Right renal cortex interstitium (tissue), 3 donors: ENCODE results near the gene THOC6. TPM values are rescaled to one million over a fixed set of nuclear protein-coding genes. Genes with fewer than 3 reads are reported as not detected.
A peak's percentile ranks its signal among the peaks of the same experiment; 100 is the strongest.
"Not testable (repeated sequence)": the region's sequence is repeated elsewhere in the genome, so short reads cannot be mapped to it uniquely, and the experiment has no call there.

Source experiments
- DNase-seq, 3 donors: peaks; one replicate each; pipeline ENCODE4 v3.0.0-alpha.2; 2013; ENCODE audit warnings: low read depth in 3 of 3, low spot score in 2 of 3
- polyA plus RNA-seq, 3 donors: library from polyadenylated mRNA; unstranded; fragments of 120-200 nt; gene quantifications; one replicate each; pipeline ENCODE4 v1.2.1, GENCODE V29; 2013; ENCODE audit not compliant: insufficient read length in 3 of 3

The THOC6 gene
- polyA plus RNA-seq, 3 donors: 27.9 to 33.3 (median 29.9) TPM

- not testable (repeated sequence) for DNase-seq
These were observed 28.9 kb downstream of the THOC6 start for GRCh38 chr16:3052571-3053329.

- DNase-seq: not testable (repeated sequence)
These were observed 29.5 kb downstream of the THOC6 start for GRCh38 chr16:3053330-3053710.

- DNase-seq: no peak
These were observed 31.3 kb downstream of the THOC6 start for GRCh38 chr16:3054965-3055733.

DNA sequence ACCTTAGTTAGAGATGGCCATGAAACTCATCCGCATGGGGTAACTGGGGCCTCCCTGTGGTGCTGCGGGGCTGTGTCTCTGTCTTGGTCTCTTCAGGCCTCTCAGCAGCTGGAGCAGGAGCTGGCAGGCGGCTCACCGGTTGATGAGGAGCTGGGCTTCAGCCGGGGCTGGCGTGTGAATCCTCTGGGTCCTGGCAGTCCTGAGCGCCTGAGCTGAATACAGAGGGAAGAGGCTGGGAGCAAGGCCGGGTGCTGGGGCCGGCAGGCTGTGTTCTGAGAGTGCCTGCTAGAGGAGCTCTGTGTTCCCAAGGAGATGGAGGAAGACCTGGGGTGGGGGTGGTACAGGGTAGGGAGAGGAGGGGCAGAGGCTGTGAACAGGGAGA lies 31.9 kb downstream of the THOC6 start:
- not testable (repeated sequence) for DNase-seq

DNA sequence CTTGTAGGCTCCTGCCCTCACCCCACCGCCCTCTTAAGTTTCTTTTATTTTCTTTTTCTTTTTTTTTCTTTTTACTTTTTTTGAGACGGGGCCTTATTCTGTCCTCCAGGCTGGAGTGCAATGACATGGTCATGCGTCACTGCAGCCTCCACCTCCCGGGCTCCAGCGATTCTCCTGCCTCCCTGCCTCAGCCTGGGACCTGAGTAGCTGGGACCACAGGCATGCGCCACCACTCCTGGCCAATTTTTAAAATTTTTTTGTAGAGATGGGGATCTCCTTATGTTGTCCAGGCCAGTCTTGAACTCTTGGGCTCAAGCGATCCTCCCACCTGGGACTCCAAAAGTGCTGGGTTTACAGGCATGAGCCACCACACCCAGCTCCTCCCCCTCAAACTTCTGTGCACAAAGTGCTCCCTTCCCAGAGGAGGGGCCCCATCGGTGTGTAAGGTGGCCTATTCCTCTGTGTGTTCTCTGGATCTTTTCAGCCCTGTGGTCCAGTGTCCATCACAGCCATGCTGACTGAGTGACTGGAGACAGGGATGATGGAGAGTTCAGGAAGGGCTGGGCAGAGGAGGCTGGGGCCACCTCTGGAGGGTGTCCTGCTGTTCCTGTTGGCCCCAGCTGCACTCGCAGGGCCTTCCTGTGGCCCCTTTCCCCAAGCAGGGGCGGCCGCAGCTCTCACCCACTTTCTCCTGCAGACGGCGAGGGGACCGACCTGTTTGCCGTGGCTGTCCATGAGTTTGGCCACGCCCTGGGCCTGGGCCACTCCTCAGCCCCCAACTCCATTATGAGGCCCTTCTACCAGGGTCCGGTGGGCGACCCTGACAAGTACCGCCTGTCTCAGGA lies 32.7 kb downstream of the THOC6 start:
- DNase-seq: no peak

- no peak for DNase-seq
These were observed 33.6 kb downstream of the THOC6 start for GRCh38 chr16:3057181-3058138.

GRCh38 chr16:3058139-3059030 lies 34.5 kb downstream of the THOC6 start:
- peak in 1 of 3 donors; percentile 24 for DNase-seq

DNA sequence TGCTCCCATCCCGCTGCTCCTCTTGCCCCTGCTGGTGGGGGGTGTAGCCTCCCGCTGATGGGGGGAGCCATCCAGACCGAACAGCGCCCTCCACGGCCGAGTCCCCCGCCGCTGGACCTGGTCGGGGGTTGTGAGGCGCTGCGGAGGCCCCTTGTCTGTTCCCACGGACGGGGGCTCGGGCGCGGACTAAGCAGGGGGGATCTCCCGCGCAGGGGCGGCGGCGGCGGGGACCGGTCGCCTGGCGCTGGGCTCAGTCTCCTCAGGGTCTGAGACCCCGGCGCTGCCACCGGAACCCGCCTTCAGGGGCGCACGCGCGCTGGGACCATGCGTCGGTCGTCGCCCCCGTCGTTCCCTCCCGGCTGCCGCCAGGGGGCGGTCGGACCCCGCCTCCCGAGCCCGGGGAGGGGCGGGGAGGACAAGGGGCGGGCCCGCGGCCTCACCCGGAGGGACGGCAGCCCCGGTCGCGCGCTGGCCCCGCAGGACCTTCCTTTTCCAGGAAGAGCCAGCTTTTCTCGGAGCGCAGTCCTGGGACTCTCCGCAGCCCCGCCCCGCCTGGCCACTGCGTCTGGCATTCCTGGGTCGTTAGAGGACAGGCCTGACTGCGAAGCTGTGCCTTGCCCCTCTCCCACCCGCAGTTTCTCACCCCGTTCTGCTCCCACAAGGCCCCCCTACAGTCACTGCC lies 35.3 kb downstream of the THOC6 start:
- DNase-seq: peak; percentile 61 to 79 (median 78)

DNA sequence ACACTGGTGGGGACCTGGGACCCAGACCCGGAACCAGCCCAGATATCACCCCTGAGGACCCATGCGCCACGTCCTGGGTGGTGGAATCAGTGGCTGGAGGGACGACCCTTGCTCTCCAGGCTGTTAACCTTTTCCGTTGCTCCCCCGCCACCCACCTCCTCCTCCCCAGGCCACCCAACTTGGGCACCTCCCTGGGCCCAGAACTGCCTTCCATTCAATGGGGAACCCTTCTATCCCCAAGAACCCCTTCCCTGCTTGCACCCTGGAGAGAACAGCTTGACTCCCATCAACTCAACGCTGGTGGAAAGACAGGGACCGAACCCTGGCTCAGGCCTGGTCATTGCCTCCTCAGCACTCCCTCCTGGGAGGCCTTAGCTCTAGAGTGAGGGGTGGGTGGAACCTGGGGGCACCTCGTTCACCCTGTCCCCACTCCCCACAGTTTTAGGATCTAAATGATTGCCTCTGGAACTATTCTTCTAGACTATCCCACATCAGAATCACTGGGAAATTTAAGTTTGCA lies 35.9 kb downstream of the THOC6 start:
- no peak for DNase-seq

GRCh38 chr16:3060339-3061127 lies 36.7 kb downstream of the THOC6 start:
- DNase-seq: no peak

GRCh38 chr16:3062553-3062952 lies 38.7 kb downstream of the THOC6 start:
- DNase-seq: no peak

DNA sequence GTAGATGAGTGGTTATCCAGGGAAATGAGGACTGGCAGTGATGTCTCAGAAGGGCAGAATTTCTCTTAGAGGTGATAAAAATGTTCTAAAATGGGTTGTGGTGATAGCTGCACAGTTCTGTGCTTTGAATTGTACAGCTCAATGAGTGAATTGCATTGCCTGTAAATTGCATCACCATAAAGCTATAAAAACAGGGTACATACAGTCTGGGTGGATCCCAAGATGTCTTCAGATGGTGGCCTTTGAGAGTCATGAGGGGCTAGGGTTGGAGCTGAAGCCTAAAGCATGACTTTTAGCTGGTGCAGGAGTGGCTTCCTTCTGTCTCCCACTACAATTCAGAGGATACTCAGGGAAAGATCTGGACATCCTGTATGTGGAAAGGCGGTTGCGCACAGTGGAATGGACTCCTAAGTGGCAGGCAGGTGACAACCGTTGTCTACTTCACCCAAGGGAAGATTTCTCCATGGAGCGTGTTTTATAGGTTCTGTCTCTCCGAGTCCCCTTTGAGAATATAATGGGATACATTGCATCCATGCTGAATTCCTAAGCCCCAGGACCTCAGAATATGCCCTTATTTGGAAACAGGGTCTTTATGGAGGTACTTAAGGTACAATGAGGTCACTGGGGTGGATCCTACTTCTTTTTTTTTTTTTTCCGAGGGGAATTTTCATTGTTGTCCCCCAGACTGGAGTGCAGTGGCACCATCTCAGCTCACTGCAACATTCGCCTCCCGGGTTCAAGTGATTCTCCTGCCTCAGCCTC lies 40.0 kb downstream of the THOC6 start:
- no peak for DNase-seq

DNA sequence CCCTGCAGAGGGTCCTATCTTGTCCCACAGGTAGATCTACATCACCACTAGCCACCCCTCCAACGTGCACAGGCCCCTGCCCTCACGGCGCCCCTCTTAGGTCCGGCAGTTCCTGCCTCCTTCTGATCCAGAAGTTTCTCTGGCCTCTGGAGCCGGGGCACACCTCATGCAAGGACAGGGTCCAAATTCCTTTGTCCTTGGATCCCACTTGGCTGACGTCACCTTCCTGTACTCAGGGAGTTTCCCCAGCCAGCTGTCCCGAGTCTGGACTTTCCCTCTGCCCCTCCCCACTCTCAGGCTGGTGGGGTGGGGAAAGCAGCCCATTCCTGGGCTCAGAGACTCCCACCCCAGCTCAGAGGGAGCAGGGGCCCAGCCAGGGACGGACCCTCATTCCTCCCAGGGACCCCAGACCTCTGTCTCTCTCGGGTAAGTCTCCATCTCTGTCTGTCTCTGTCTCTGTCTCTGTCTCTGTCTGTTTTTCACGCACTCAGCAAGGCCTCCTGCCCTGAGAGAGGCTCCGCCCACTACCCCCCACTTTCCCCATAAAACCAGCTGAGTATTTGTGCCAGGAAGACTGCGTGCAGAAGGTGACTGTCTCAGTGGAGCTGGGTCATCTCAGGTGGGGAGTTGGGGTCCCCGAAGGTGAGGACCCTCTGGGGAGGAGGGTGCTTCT lies 41.4 kb downstream of the THOC6 start, which contains the start of gene IL32:
Gene IL32 (plus strand): TSS at position 572 of the 673 bp plus-strand sequence. CDS start 172 bp downstream, outside the sequence.
- no peak for DNase-seq

- no peak for DNase-seq
These were observed 42.1 kb downstream of the THOC6 start for GRCh38 chr16:3065742-3066439.

DNA sequence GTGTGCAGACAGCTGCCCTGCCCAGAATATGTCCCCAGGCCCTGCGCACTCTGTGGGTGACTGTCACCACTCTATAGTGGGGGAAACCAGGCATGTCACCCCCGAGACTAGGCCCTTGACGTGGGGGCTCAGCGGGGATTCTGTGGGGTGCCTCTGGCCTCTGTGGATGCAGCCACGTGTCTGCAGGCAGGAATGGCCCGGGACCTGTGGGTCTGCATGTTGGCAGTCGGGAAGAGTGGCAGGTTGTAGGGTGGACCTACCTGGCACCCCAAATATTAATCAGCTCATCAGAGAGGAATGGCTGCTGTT lies 42.6 kb downstream of the THOC6 start:
- DNase-seq: no peak

DNA sequence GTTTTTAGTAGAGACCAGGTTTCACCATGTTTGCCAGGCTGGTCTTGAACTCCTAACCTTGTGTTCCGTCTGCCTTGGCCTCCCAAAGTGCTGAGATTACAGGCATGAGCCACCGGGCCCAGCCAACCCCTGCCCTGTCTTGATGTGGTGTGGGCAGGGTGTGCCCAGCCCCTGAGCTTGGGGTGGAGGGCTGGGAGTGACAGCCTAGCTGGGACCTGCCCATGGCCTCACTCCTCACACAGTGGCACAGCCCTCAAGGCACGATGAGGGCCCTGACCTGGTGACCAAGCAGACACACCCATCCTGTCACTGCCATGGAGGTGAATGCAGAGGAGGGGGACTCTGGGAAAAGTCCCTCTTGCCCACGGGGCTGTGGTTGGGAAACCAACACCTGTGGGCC lies 44.7 kb downstream of the THOC6 start:
- no peak for DNase-seq
